Measurements from ENCODE around the gene THSD4. TPM values are rescaled to one million over a fixed set of nuclear protein-coding genes. Genes with fewer than 3 reads are reported as not detected.

THSD4 gene
- total and polyA plus RNA-seq, 3 experiments from 2014 or later, result not detected

DNA sequence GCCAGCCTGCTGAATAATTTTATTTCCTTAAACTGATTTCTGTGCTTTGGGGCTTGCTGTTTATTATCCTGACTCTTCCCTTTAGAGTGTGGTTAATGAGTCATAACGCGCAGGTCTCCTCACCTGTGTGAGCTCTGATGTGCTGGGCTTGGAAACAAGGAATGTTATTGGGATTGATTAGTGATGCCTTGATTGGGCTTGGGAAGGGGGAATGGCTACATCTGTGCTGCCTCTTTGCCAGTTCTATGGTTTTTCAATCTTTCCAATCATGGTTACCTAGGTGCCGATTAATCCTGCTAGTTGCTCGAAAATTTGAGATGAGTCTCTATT is 161.0 kb downstream of the THSD4 start:
- H3K27ac ChIP-seq (ENCODE audit: low read depth, low read length), result no peak overlapping the region
- H3K27me3 Mint-ChIP-seq, result peaks cover 3 to 6% of the 10 kb centered on the region in 2 donors
- H3K4me3 ChIP-seq (ENCODE audit: low read length), result no peak overlapping the region
- ChIA-PET POLR2A (no interaction called here), CTCF (no interaction called here)
- H3K36me3 ChIP-seq (ENCODE audit: insufficient read depth, low read length), result no peaks in the 10 kb centered on the region
- no peak overlapping the region for H3K27ac Mint-ChIP-seq
- no peaks in the 10 kb centered on the region for H3K4me1 Mint-ChIP-seq
- H3K36me3 Mint-ChIP-seq, result no peaks in the 10 kb centered on the region
- DNase-seq, result no peak
- no peaks in the 10 kb centered on the region for H3K4me1 ChIP-seq (ENCODE audit: insufficient read depth, low read length)
- no peaks in the 10 kb centered on the region for H3K27me3 ChIP-seq (ENCODE audit: insufficient read depth, low read length, poor library complexity, severe bottlenecking)
- H3K9me3 Mint-ChIP-seq, result no peaks in the 10 kb centered on the region
- H3K9me3 ChIP-seq (ENCODE audit: low read length), result no peaks in the 10 kb centered on the region
- no peak overlapping the region for H3K4me3 Mint-ChIP-seq

DNA sequence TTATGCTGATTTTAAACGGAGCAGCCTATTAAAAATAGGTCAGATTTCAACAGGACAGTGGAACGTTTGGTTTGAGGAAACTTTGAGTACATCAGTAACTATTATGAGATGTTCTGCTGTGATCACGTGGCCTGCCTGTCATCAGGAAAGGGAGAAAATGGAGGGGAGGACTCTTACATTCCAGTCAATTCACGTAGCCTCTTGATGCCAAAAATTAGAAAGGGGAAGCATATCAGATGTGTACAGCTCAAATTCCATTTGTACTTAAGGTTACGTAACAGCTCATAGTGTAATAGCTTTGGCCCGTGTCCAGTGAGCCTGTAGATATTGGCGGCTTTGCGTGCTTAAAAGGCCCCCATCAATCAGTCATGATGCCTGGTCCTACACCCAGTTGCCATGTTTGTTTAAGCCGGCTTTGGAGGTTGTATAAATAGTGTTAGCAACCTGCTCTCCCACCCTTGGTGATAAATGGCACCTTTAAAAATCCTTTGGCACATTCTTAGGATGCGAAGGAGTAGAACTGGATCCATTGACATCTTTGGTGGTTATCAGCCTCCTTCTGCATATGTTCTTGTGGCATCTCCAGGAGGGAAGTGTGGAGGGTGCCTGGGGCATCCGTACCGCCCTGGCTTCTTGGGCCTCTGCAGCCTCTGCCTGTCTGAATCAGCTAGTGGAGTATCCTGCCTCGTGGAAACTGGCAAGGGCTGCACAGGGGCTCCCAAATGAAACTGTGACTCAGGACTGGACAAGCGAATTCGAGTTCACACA is 163.9 kb downstream of the THSD4 start:
- H3K4me1 ChIP-seq (ENCODE audit: insufficient read depth, low read length), result no peaks in the 10 kb centered on the region
- H3K27me3 ChIP-seq (ENCODE audit: insufficient read depth, low read length, poor library complexity, severe bottlenecking), result no peaks in the 10 kb centered on the region
- H3K4me3 Mint-ChIP-seq, result no peak overlapping the region
- H3K9me3 ChIP-seq (ENCODE audit: low read length), result no peaks in the 10 kb centered on the region
- H3K36me3 ChIP-seq (ENCODE audit: insufficient read depth, low read length), result no peaks in the 10 kb centered on the region
- H3K27ac ChIP-seq (ENCODE audit: low read depth, low read length), result no peak overlapping the region
- DNase-seq, result no peak
- peaks cover 3 to 14% of the 10 kb centered on the region in 2 donors for H3K27me3 Mint-ChIP-seq
- H3K27ac Mint-ChIP-seq, result no peak overlapping the region
- POLR2A ChIA-PET, result no interaction called here
- CTCF ChIA-PET, result no interaction called here
- H3K4me3 ChIP-seq (ENCODE audit: low read length), result no peak overlapping the region
- H3K36me3 Mint-ChIP-seq, result no peaks in the 10 kb centered on the region
- H3K4me1 Mint-ChIP-seq, result no peaks in the 10 kb centered on the region
- H3K9me3 Mint-ChIP-seq, result no peaks in the 10 kb centered on the region

DNA sequence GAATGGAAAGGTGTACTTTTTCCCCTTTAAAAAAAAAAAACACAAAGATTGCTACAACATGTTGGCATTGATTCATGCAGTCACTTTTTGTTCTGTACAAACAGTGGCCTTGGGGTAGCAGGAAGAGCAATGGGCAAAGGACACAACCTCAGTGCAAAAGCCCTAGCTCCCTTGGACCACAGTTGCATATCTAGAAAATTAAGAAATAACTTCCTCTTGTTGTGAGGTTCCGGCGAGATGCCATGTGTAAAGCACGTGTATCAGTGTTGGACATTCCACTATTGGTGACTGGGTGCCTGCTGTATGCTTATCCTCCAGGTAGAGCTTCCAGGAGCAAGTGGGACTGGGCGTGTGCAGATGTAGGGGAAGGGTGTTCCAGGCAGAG is 164.5 kb downstream of the THSD4 start:
- DNase-seq, result no peak
- Mint-ChIP-seq H3K27ac (no peak overlapping the region), H3K4me1 (no peaks in the 10 kb centered on the region), H3K9me3 (no peaks in the 10 kb centered on the region), H3K27me3 (peaks cover 1 to 16% of the 10 kb centered on the region in 2 donors), H3K4me3 (no peak overlapping the region), H3K36me3 (no peaks in the 10 kb centered on the region)
- no peaks in the 10 kb centered on the region for H3K4me1 ChIP-seq (ENCODE audit: insufficient read depth, low read length)
- no peak overlapping the region for H3K4me3 ChIP-seq (ENCODE audit: low read length)
- H3K27me3 ChIP-seq (ENCODE audit: insufficient read depth, low read length, poor library complexity, severe bottlenecking), result no peaks in the 10 kb centered on the region
- H3K9me3 ChIP-seq (ENCODE audit: low read length), result no peaks in the 10 kb centered on the region
- H3K27ac ChIP-seq (ENCODE audit: low read depth, low read length), result no peak overlapping the region
- ChIA-PET POLR2A (no interaction called here), CTCF (no interaction called here)
- H3K36me3 ChIP-seq (ENCODE audit: insufficient read depth, low read length), result no peaks in the 10 kb centered on the region

DNA sequence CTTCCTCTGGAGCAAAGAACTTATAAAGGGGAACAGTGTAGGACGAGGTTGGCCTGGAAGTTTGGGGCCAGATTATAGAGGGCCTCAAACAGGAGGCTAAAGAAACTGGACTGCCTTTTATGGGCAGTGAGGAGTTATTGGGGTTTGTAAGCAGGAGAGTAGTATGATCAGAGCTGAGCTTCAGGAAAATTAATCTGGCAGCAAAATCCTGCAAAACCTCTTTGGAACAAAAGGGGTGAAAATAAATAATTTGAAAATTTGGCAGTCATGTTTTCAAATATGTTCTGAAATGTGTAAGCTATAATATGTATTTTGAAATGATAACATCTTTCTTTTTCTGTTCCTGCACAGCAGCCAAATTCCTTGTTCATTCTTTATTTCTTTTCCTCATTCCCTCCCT is 164.9 kb downstream of the THSD4 start:
- H3K36me3 Mint-ChIP-seq, result no peaks in the 10 kb centered on the region
- no peak overlapping the region for H3K4me3 Mint-ChIP-seq
- Histone ChIP-seq H3K9me3 (ENCODE audit: low read length) (no peaks in the 10 kb centered on the region), H3K4me1 (ENCODE audit: insufficient read depth, low read length) (no peaks in the 10 kb centered on the region), H3K36me3 (ENCODE audit: insufficient read depth, low read length) (no peaks in the 10 kb centered on the region), H3K27me3 (ENCODE audit: insufficient read depth, low read length, poor library complexity, severe bottlenecking) (no peaks in the 10 kb centered on the region), H3K4me3 (ENCODE audit: low read length) (no peak overlapping the region), H3K27ac (ENCODE audit: low read depth, low read length) (no peak overlapping the region)
- ChIA-PET CTCF (no interaction called here), POLR2A (no interaction called here)
- no peak for DNase-seq
- peaks cover 1 to 16% of the 10 kb centered on the region in 2 donors for H3K27me3 Mint-ChIP-seq
- H3K9me3 Mint-ChIP-seq, result no peaks in the 10 kb centered on the region
- H3K27ac Mint-ChIP-seq, result no peak overlapping the region
- H3K4me1 Mint-ChIP-seq, result no peaks in the 10 kb centered on the region

DNA sequence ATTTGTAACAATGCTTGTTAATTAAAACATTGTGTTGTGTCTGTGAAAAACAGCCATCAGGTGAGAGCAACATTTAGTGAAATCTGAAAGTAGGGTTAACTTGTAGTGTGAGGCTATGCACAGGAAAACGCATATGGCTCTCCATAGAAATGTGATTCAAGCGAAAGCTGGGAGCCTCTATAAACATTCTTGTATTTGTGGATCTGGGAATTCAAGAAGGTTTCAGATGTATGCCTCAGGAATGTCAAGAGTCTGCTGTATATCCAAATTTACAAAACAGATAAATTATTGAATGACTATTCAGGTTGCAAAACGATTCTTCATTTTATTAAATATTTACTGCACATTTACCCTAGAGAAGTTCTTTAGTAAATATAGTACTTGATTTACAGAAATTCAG is 166.0 kb downstream of the THSD4 start:
- H3K27ac ChIP-seq (ENCODE audit: low read depth, low read length), result no peak overlapping the region
- H3K4me1 ChIP-seq (ENCODE audit: insufficient read depth, low read length), result no peaks in the 10 kb centered on the region
- Mint-ChIP-seq H3K4me1 (no peaks in the 10 kb centered on the region), H3K4me3 (no peak overlapping the region), H3K9me3 (no peaks in the 10 kb centered on the region), H3K36me3 (peaks cover 0 to 1% (median 0%) of the 10 kb centered on the region in 3 donors), H3K27ac (no peak overlapping the region), H3K27me3 (peaks cover 1 to 21% of the 10 kb centered on the region in 2 donors)
- H3K9me3 ChIP-seq (ENCODE audit: low read length), result no peaks in the 10 kb centered on the region
- no peaks in the 10 kb centered on the region for H3K36me3 ChIP-seq (ENCODE audit: insufficient read depth, low read length)
- CTCF ChIA-PET, result no interaction called here
- no peak for DNase-seq
- H3K27me3 ChIP-seq (ENCODE audit: insufficient read depth, low read length, poor library complexity, severe bottlenecking), result no peaks in the 10 kb centered on the region
- POLR2A ChIA-PET, result no interaction called here
- H3K4me3 ChIP-seq (ENCODE audit: low read length), result no peak overlapping the region

DNA sequence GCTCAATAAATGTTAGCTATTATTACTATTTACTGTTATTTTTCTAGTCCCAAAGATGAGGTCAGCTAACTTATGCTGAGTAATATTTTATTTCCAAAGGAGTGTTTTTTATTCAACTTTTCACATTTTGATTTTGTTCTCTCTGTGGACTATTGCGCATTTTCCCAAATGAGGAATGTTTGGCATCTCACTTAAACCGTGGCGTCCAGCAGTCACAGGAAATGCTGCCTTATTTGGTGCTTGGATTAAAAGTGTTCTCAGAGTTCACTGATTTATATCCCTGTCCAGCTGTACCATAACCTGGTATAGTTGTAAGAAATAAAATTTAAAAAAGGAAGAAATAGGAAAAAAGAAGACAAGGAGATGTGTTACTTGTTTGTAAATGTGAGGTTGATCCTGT is 166.8 kb downstream of the THSD4 start:
- Histone ChIP-seq H3K4me3 (ENCODE audit: low read length) (no peak overlapping the region), H3K9me3 (ENCODE audit: low read length) (no peaks in the 10 kb centered on the region), H3K27ac (ENCODE audit: low read depth, low read length) (no peak overlapping the region), H3K27me3 (ENCODE audit: insufficient read depth, low read length, poor library complexity, severe bottlenecking) (no peaks in the 10 kb centered on the region), H3K36me3 (ENCODE audit: insufficient read depth, low read length) (no peaks in the 10 kb centered on the region), H3K4me1 (ENCODE audit: insufficient read depth, low read length) (no peaks in the 10 kb centered on the region)
- Mint-ChIP-seq H3K36me3 (peaks cover 0 to 1% (median 0%) of the 10 kb centered on the region in 3 donors), H3K9me3 (no peaks in the 10 kb centered on the region), H3K27me3 (peaks cover 5 to 25% of the 10 kb centered on the region in 2 donors), H3K4me1 (no peaks in the 10 kb centered on the region), H3K4me3 (no peak overlapping the region), H3K27ac (no peak overlapping the region)
- DNase-seq, result no peak
- POLR2A ChIA-PET, result interaction anchor here (0.7 kb wide), 1 partner anchor 1036 kb away, joined by 8 read pairs; no protein-coding TSS in a partner anchor
- CTCF ChIA-PET, result no interaction called here

DNA sequence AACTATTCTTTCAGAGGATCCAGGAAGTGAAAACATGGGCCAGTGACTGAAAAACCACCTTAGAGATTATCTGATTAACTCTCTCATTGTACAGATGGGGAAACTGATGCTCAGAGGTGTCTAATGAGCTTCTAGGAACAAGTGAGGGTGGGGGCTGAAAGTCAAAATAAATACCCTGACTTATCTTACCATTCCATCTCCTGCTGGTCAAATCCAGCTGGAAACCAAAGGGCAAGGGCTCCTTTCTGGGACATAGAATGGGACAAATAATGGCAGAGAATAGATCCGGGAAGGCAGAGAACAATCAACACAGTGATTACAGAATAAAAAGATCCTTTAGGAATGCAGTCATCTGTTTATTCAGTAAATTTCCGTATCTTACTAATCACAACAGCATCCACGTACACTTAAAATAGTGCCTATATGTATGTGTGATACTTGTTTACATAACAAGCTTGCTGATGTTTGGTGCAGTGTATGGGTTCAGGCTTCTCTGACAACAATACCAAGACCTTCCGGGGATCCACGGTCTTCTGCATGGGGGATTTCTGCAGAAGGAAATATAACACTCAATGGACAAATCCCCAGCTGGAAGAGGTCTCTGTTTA is 173.2 kb downstream of the THSD4 start:
- H3K36me3 ChIP-seq (ENCODE audit: insufficient read depth, low read length), result no peaks in the 10 kb centered on the region
- POLR2A ChIA-PET, result no interaction called here
- H3K9me3 ChIP-seq (ENCODE audit: low read length), result no peaks in the 10 kb centered on the region
- Mint-ChIP-seq H3K36me3 (peaks cover 0 to 1% (median 0%) of the 10 kb centered on the region in 3 donors), H3K27me3 (peaks cover 6 to 22% of the 10 kb centered on the region in 2 donors), H3K4me1 (peaks cover 9 to 16% (median 14%) of the 10 kb centered on the region in 3 donors), H3K4me3 (no peak overlapping the region), H3K27ac (no peak overlapping the region), H3K9me3 (no peaks in the 10 kb centered on the region)
- no peaks in the 10 kb centered on the region for H3K27me3 ChIP-seq (ENCODE audit: insufficient read depth, low read length, poor library complexity, severe bottlenecking)
- DNase-seq, result no peak
- no peak overlapping the region for H3K4me3 ChIP-seq (ENCODE audit: low read length)
- CTCF ChIA-PET, result no interaction called here
- H3K27ac ChIP-seq (ENCODE audit: low read depth, low read length), result no peak overlapping the region
- peaks cover 14% of the 10 kb centered on the region for H3K4me1 ChIP-seq (ENCODE audit: insufficient read depth, low read length)

DNA sequence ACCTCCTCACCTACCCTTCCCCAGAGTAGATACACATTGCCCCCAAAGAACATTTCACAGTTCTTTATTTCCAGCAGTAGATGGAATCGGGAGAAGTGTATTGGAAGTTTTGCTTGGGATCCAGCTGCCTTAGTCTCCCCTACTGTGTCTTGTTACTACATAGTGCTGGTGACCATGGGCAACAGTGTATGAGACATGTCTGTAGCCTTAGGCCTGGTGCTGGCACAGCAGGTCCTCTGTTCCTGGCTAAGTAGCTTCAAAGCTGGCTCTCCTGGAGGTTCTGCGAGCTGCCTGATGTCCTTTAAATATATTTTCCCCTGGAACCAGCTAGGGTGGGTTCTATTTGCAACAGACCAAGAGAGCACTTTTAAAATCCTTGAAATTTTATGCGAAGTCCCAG is 174.7 kb downstream of the THSD4 start:
- peaks cover 10 to 16% (median 14%) of the 10 kb centered on the region in 3 donors for H3K4me1 Mint-ChIP-seq
- CTCF ChIA-PET, result interaction anchor here (0.9 kb wide), 1 partner anchor 37 kb away, joined by 3 read pairs; no protein-coding TSS in a partner anchor

More for the DNA sequence above, 174.7 kb downstream of the THSD4 start:
- DNase-seq, result no peak
- peaks cover 6 to 14% of the 10 kb centered on the region in 2 donors for H3K27me3 Mint-ChIP-seq
- H3K27ac Mint-ChIP-seq, result no peak overlapping the region
- no peak overlapping the region for H3K4me3 Mint-ChIP-seq
- H3K36me3 ChIP-seq (ENCODE audit: insufficient read depth, low read length), result no peaks in the 10 kb centered on the region
- no peaks in the 10 kb centered on the region for H3K9me3 ChIP-seq (ENCODE audit: low read length)
- no peak overlapping the region for H3K27ac ChIP-seq (ENCODE audit: low read depth, low read length)
- no peak overlapping the region for H3K4me3 ChIP-seq (ENCODE audit: low read length)
- peaks cover 14% of the 10 kb centered on the region for H3K4me1 ChIP-seq (ENCODE audit: insufficient read depth, low read length)
- no peaks in the 10 kb centered on the region for H3K9me3 Mint-ChIP-seq
- POLR2A ChIA-PET, result no interaction called here
- H3K36me3 Mint-ChIP-seq, result peaks cover 0 to 1% (median 0%) of the 10 kb centered on the region in 3 donors
- no peaks in the 10 kb centered on the region for H3K27me3 ChIP-seq (ENCODE audit: insufficient read depth, low read length, poor library complexity, severe bottlenecking)

All from CD8-positive, alpha-beta memory T cell (primary cell).